ENCODE data around the gene VPS50.
"Not testable (repeated sequence)": the region's sequence is repeated elsewhere in the genome, so short reads cannot be mapped to it uniquely, and the experiment has no call there.

The VPS50 gene

GRCh38 chr7:93337052-93337451, 104.9 kb downstream of the VPS50 start:
- no peak for DNase-seq (ENCODE audit: low read depth)

- not testable (repeated sequence) for DNase-seq (ENCODE audit: low read depth)
Observed at GRCh38 chr7:93342178-93342577, 110.0 kb downstream of the VPS50 start.

- DNase-seq (ENCODE audit: low read depth): no peak
Observed at GRCh38 chr7:93350338-93350737, 118.2 kb downstream of the VPS50 start.

- DNase-seq (ENCODE audit: low read depth): no peak
Observed at GRCh38 chr7:93352881-93353280, 120.7 kb downstream of the VPS50 start.

- no peak for DNase-seq (ENCODE audit: low read depth)
Observed at GRCh38 chr7:93354815-93355214, 122.6 kb downstream of the VPS50 start.

- DNase-seq (ENCODE audit: low read depth): no peak
Observed at GRCh38 chr7:93359520-93360198, 127.5 kb downstream of the VPS50 start.

GRCh38 chr7:93361853-93362252, 129.7 kb downstream of the VPS50 start:
- DNase-seq (ENCODE audit: low read depth): no peak

- no peak for DNase-seq (ENCODE audit: low read depth)
Observed at GRCh38 chr7:93364806-93365205, 132.6 kb downstream of the VPS50 start.

GRCh38 chr7:93365341-93365740, 133.2 kb downstream of the VPS50 start:
- DNase-seq (ENCODE audit: low read depth): no peak

- DNase-seq (ENCODE audit: low read depth): no peak
Observed at GRCh38 chr7:93366816-93367215, 134.7 kb downstream of the VPS50 start.

GRCh38 chr7:93367254-93367653, 135.1 kb downstream of the VPS50 start:
- DNase-seq (ENCODE audit: low read depth): no peak

GRCh38 chr7:93370937-93371336, 138.8 kb downstream of the VPS50 start:
- DNase-seq (ENCODE audit: low read depth): not testable (repeated sequence)

GRCh38 chr7:93373537-93373936, 141.4 kb downstream of the VPS50 start:
- no peak for DNase-seq (ENCODE audit: low read depth)

GRCh38 chr7:93374345-93374940, 142.3 kb downstream of the VPS50 start:
- DNase-seq (ENCODE audit: low read depth): no peak

- no peak for DNase-seq (ENCODE audit: low read depth)
Observed at GRCh38 chr7:93375603-93376002, 143.4 kb downstream of the VPS50 start.

GRCh38 chr7:93378131-93378760, 146.1 kb downstream of the VPS50 start:
- DNase-seq (ENCODE audit: low read depth): no peak

- DNase-seq (ENCODE audit: low read depth): no peak
Observed at GRCh38 chr7:93382362-93382761, 150.2 kb downstream of the VPS50 start.

GRCh38 chr7:93390660-93391059, 158.5 kb downstream of the VPS50 start:
- no peak for DNase-seq (ENCODE audit: low read depth)

GRCh38 chr7:93392984-93393383, 160.8 kb downstream of the VPS50 start:
- no peak for DNase-seq (ENCODE audit: low read depth)

- DNase-seq (ENCODE audit: low read depth): no peak
Observed at GRCh38 chr7:93399642-93400041, 167.5 kb downstream of the VPS50 start.

GRCh38 chr7:93402944-93403343, 170.8 kb downstream of the VPS50 start:
- DNase-seq (ENCODE audit: low read depth): no peak

- no peak for DNase-seq (ENCODE audit: low read depth)
Observed at GRCh38 chr7:93407239-93407638, 175.1 kb downstream of the VPS50 start.

GRCh38 chr7:93409324-93409723, 177.2 kb downstream of the VPS50 start:
- DNase-seq (ENCODE audit: low read depth): no peak
